GM23338 (cell line): Measurements from ENCODE around the gene BAIAP2. TPM values are rescaled to one million over a fixed set of nuclear protein-coding genes. Genes with fewer than 3 reads are reported as not detected.
A peak's percentile ranks its signal among the peaks of the same experiment; 100 is the strongest.

Experiments used
- ATAC-seq: fragments of 200-7000 bp; cut with Tn5 transposase; 3 replicates; pipeline ENCODE4 v1.9.1; 2020
- DNase-seq: peaks from one replicate; pipeline ENCODE4 v3.0.0-alpha.2; 2015; ENCODE audit warnings: low spot score
- H2AFZ ChIP-seq: fragments of 200-600 bp; sonication (generic); 2 replicates; pipeline ENCODE4 v1.8.0; 2016; ENCODE audit warnings: antibody characterized with exemption, mild to moderate bottlenecking, moderate library complexity
- H3F3A ChIP-seq: fragments of 200-600 bp; sonication (generic); replicated peaks from 2 replicates; pipeline ENCODE4 v1.8.0; 2017; ENCODE audit warnings: antibody characterized with exemption, mixed run types, low read depth
- H3K27ac ChIP-seq: fragments of 200-600 bp; sonication (generic); 2 replicates; pipeline ENCODE4 v1.6.1; 2016; ENCODE audit warnings: low read depth
- H3K27me3 ChIP-seq: fragments of 200-600 bp; sonication (generic); 2 replicates; pipeline ENCODE4 v1.8.0; 2016; ENCODE audit warnings: mild to moderate bottlenecking, mixed run types, moderate library complexity; ENCODE audit not compliant: insufficient read depth
- H3K36me3 ChIP-seq: fragments of 200-600 bp; sonication (generic); 2 replicates; pipeline ENCODE4 v1.8.0; 2016; ENCODE audit warnings: mild to moderate bottlenecking; ENCODE audit not compliant: insufficient read depth
- H3K4me1 ChIP-seq: fragments of 200-600 bp; sonication (generic); 2 replicates; pipeline ENCODE4 v1.8.0; 2016; ENCODE audit warnings: mild to moderate bottlenecking, moderate library complexity; ENCODE audit not compliant: insufficient read depth
- H3K4me2 ChIP-seq: fragments of 200-600 bp; sonication (generic); 2 replicates; pipeline ENCODE4 v1.7.1; 2017; ENCODE audit warnings: mixed run types
- H3K4me3 ChIP-seq: fragments of 200-600 bp; sonication (generic); 2 replicates; pipeline ENCODE4 v1.6.1; 2016; ENCODE audit warnings: mixed run types
- H3K79me2 ChIP-seq: fragments of 200-600 bp; sonication (generic); replicated peaks from 2 replicates; pipeline ENCODE4 v1.8.0; 2017; ENCODE audit warnings: mild to moderate bottlenecking; ENCODE audit not compliant: insufficient read depth
- H3K9me2 ChIP-seq: fragments of 200-600 bp; sonication (generic); 2 replicates; pipeline ENCODE4 v1.8.0; 2017; ENCODE audit not compliant: insufficient read depth
- H4K20me1 ChIP-seq: fragments of 200-600 bp; sonication (generic); replicated peaks from 2 replicates; pipeline ENCODE4 v1.8.0; 2017; ENCODE audit warnings: mild to moderate bottlenecking; ENCODE audit not compliant: insufficient read depth
- H3K27ac Mint-ChIP-seq: 2 replicates; pipeline ENCODE4 v1.8.0; 2020; ENCODE audit warnings: inconsistent platforms, mild to moderate bottlenecking, moderate library complexity, mixed read lengths
- H3K27me3 Mint-ChIP-seq: 3 replicates; pipeline ENCODE4 v1.8.0; 2022; ENCODE audit warnings: low read depth, mild to moderate bottlenecking, moderate library complexity, mixed read lengths, inconsistent platforms; ENCODE audit not compliant: insufficient read depth, poor library complexity
- H3K36me3 Mint-ChIP-seq: 3 replicates; pipeline ENCODE4 v1.8.0; 2021; ENCODE audit warnings: low read depth, mild to moderate bottlenecking, inconsistent platforms, moderate library complexity, mixed read lengths
- H3K4me1 Mint-ChIP-seq: 3 replicates; pipeline ENCODE4 v1.8.0; 2020; ENCODE audit warnings: mild to moderate bottlenecking, inconsistent platforms, mixed read lengths
- H3K4me3 Mint-ChIP-seq: 3 replicates; pipeline ENCODE4 v1.8.0; 2021; ENCODE audit warnings: moderate library complexity, mild to moderate bottlenecking, inconsistent platforms, mixed read lengths
- H3K9me3 Mint-ChIP-seq: 3 replicates; pipeline ENCODE4 v1.8.0; 2020; ENCODE audit warnings: moderate library complexity, mild to moderate bottlenecking, inconsistent platforms, mixed read lengths
- POLR2AphosphoS5 ChIP-seq: IDR thresholded peaks from 2 replicates; pipeline ENCODE4 v1.6.1; 2016; ENCODE audit warnings: antibody characterized with exemption, low read depth
- microRNA counts: library from miRNA; unstranded; fragments of <30 nt; microRNA quantifications from one replicate; lab custom pipeline; 2017
- microRNA-seq: library from miRNA; unstranded; fragments of <30 nt; microRNA quantifications from one replicate; pipeline ENCODE4, GENCODE V29; 2017
- polyA plus RNA-seq: library from polyadenylated mRNA; unstranded; fragments of >200 nt; fragmentation: Nextera tagmentation; extraction: Ambion mirVana; gene quantifications from 2 replicates; pipeline ENCODE4 v1.2.1, GENCODE V29; 2016
- small RNA-seq: library from RNA; depleted of rRNA; stranded (forward); fragments of <200 nt; gene quantifications from one replicate; pipeline ENCODE3, GENCODE V24; 2014; ENCODE audit warnings: low replicate concordance
- total RNA-seq: library from RNA; depleted of rRNA; stranded (reverse); fragments of >200 nt; shearing (Covaris generic); gene quantifications from 2 replicates; pipeline ENCODE4 v1.2.3, GENCODE V29; 2014; rRNA removed
- TF ChIP-seq, protein P1 (sequence below), 2 experiments: fragments of 200-600 bp in 1 of 2; sonication (generic) in 1 of 2; conservative IDR thresholded peaks; 2 replicates each; pipeline versions ENCODE4 v1.5.1 to v1.6.1; 2016 to 2017; ENCODE audit warnings: antibody characterized with exemption in 2 of 2, low read depth in 2 of 2, mild to moderate bottlenecking in 2 of 2, moderate library complexity in 1 of 2

Gene BAIAP2
- total and polyA plus RNA-seq, 2 experiments from 2014 or later: 21.7 to 22.7 TPM

DNA sequence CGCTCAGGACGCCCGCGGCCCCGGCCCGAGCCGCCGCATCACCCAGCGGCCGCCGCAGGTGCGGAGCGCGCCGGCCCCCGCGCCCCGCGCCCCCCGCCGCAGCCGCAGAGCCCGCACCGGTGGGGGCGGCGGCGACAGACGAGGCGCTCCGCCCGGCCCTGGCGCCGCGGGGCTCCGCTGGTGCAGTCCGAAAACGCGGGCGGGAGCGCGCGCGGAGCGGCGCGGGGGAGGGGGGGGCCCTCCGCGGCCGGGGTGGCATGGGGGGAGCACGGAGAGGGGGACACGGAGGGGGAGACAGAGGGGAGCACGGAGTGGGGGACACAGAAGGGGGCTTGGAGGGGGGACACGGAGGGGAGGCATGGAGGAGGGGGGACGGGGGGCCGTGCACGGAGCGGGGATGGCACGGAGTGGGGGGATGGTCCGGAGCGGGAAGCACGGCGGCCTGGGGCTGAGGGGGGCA lies 131.1 kb downstream of the BAIAP2 start, which contains the start of gene AATK:
AATK (minus strand) TSS at position 189 of the 460 bp plus-strand sequence. CDS start 229 bp downstream, outside the sequence.
- H3K4me3 Mint-ChIP-seq: peak within 1 kb of the TSS; percentile 65
- TF ChIP-seq POLR2AphosphoS5: no peak
- TF ChIP-seq, protein P1, sequence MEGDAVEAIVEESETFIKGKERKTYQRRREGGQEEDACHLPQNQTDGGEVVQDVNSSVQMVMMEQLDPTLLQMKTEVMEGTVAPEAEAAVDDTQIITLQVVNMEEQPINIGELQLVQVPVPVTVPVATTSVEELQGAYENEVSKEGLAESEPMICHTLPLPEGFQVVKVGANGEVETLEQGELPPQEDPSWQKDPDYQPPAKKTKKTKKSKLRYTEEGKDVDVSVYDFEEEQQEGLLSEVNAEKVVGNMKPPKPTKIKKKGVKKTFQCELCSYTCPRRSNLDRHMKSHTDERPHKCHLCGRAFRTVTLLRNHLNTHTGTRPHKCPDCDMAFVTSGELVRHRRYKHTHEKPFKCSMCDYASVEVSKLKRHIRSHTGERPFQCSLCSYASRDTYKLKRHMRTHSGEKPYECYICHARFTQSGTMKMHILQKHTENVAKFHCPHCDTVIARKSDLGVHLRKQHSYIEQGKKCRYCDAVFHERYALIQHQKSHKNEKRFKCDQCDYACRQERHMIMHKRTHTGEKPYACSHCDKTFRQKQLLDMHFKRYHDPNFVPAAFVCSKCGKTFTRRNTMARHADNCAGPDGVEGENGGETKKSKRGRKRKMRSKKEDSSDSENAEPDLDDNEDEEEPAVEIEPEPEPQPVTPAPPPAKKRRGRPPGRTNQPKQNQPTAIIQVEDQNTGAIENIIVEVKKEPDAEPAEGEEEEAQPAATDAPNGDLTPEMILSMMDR (conservative IDR thresholded peaks at IDR 0.05; ENCODE audit: low read depth in 2 of 2): no peak
- H3K9me3 Mint-ChIP-seq: no peaks in the 10 kb centered on the region
- H3K4me3 ChIP-seq: peak within 1 kb of the TSS; percentile 55
- H3K36me3 ChIP-seq: no peaks in the 10 kb centered on the region
- no peaks in the 10 kb centered on the region for H3K9me2 ChIP-seq
- H3K27ac ChIP-seq: no peak within 1 kb of the TSS
- H3K27me3 Mint-ChIP-seq: peaks cover 6% of the 10 kb centered on the region
- H3K4me2 ChIP-seq: peak within 1 kb of the TSS; percentile 77
- H3K4me1 Mint-ChIP-seq: peaks cover 2% of the 10 kb centered on the region; the same call in 1 of the 3 replicates
- H3K4me1 ChIP-seq: no peaks in the 10 kb centered on the region
- 0 out of 2 replicates have a peak, but pooled peaks cover 8% of the 10 kb centered on the region for H3F3A ChIP-seq
- no peaks in the 10 kb centered on the region for H3K36me3 Mint-ChIP-seq
- H4K20me1 ChIP-seq: no peaks in the 10 kb centered on the region
- ATAC-seq: no peak
- no peak within 1 kb of the TSS for H3K27ac Mint-ChIP-seq
- no peak for DNase-seq
- H2AFZ ChIP-seq: peak within 1 kb of the TSS; percentile 89; the same call in 1 of the 2 replicates
- H3K27me3 ChIP-seq: no peaks in the 10 kb centered on the region
- H3K79me2 ChIP-seq: no peaks in the 10 kb centered on the region

MicroRNAs encoded within 50 kb of the gene (microRNA counts, 767-probe panel; counts per million panel counts)
- microRNA hsa-miR-1250 (lab: Ali Mortazavi, UCI) (not detected), microRNA hsa-miR-338-3p (lab: Ali Mortazavi, UCI) (2,767 counts per million, percentile 5 among the panel's probes with 10 or more counts), microRNA hsa-miR-338-5p (lab: Ali Mortazavi, UCI) (not detected), microRNA hsa-miR-657 (lab: Ali Mortazavi, UCI) (not detected)

Small RNA genes within 50 kb of the gene (microRNA-seq; reads per million reads assigned to microRNA genes)
- gene MIR1250 (not detected), gene MIR3065 (not detected), gene MIR338 (not detected), gene MIR657 (not detected)

Small RNA genes within 50 kb of the gene (small RNA-seq; reads per million reads assigned to genes)
- gene MIR1250 (not detected), gene MIR3065 (0.90 reads per million, percentile 58 among the genes with 10 or more reads in this experiment), gene MIR657 (not detected)

Other genes with a start within 250 kb of the BAIAP2 start
- 8.2 and 12.3 TPM in 2 replicates for gene CHMP6, start 43.3 kb upstream of the BAIAP2 start, total RNA-seq
- 13.2 and 14.0 TPM in 2 replicates for gene CHMP6, start 43.3 kb upstream of the BAIAP2 start, polyA plus RNA-seq
- gene PVALEF, start 130.4 kb downstream of the BAIAP2 start, total RNA-seq: not detected in 2 replicates
- not detected in 2 replicates for gene PVALEF, start 130.4 kb downstream of the BAIAP2 start, polyA plus RNA-seq
- 2.3 and 5.0 TPM in 2 replicates for gene AATK, start 131.1 kb downstream of the BAIAP2 start, total RNA-seq
- 1.1 and 1.3 TPM in 2 replicates for gene AATK, start 131.1 kb downstream of the BAIAP2 start, polyA plus RNA-seq
- gene CEP131, start 187.8 kb downstream of the BAIAP2 start, total RNA-seq: 29.0 and 35.5 TPM in 2 replicates
- 26.8 and 29.4 TPM in 2 replicates for gene CEP131, start 187.8 kb downstream of the BAIAP2 start, polyA plus RNA-seq
- gene TEPSIN, start 203.9 kb downstream of the BAIAP2 start, total RNA-seq: 25.3 and 37.5 TPM in 2 replicates
- gene TEPSIN, start 203.9 kb downstream of the BAIAP2 start, polyA plus RNA-seq: 4.4 and 5.5 TPM in 2 replicates
- 17.9 and 21.5 TPM in 2 replicates for gene NDUFAF8, start 204.2 kb downstream of the BAIAP2 start, total RNA-seq
- gene NDUFAF8, start 204.2 kb downstream of the BAIAP2 start, polyA plus RNA-seq: 156 and 175 TPM in 2 replicates